Activated T-cell treated with anti-CD3 and anti-CD28 coated beads for 48 hours (primary cell): ENCODE results near the gene MCCD1.

ENCODE experiments used
- DNase-seq: peaks from one replicate; pipeline ENCODE4 v3.0.0-alpha.2; 2020; ENCODE audit warnings: low read depth

MCCD1 gene

DNA sequence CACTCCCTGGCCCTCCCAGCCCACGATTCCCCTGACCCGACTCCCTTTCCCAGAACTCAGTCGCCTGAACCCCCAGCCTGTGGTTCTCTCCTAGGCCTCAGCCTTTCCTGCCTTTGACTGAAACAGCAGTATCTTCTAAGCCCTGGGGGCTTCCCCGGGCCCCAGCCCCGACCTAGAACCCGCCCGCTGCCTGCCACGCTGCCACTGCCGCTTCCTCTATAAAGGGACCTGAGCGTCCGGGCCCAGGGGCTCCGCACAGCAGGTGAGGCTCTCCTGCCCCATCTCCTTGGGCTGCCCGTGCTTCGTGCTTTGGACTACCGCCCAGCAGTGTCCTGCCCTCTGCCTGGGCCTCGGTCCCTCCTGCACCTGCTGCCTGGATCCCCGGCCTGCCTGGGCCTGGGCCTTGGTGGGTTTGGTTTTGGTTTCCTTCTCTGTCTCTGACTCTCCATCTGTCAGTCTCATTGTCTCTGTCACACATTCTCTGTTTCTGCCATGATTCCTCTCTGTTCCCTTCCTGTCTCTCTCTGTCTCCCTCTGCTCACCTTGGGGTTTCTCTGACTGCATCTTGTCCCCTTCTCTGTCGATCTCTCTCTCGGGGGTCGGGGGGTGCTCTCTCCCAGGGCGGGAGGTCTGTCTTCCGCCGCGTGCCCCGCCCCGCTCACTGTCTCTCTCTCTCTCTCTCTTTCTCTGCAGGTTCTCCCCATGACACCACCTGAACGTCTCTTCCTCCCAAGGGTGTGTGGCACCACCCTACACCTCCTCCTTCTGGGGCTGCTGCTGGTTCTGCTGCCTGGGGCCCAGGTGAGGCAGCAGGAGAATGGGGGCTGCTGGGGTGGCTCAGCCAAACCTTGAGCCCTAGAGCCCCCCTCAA lies 43.5 kb downstream of the MCCD1 start, which contains the start of gene LTA:
Gene LTA (plus strand): TSS at position 249 of the 871 bp plus-strand sequence. CDS start 454 bp downstream, at position 703.
- DNase-seq = peak; percentile 79

DNA sequence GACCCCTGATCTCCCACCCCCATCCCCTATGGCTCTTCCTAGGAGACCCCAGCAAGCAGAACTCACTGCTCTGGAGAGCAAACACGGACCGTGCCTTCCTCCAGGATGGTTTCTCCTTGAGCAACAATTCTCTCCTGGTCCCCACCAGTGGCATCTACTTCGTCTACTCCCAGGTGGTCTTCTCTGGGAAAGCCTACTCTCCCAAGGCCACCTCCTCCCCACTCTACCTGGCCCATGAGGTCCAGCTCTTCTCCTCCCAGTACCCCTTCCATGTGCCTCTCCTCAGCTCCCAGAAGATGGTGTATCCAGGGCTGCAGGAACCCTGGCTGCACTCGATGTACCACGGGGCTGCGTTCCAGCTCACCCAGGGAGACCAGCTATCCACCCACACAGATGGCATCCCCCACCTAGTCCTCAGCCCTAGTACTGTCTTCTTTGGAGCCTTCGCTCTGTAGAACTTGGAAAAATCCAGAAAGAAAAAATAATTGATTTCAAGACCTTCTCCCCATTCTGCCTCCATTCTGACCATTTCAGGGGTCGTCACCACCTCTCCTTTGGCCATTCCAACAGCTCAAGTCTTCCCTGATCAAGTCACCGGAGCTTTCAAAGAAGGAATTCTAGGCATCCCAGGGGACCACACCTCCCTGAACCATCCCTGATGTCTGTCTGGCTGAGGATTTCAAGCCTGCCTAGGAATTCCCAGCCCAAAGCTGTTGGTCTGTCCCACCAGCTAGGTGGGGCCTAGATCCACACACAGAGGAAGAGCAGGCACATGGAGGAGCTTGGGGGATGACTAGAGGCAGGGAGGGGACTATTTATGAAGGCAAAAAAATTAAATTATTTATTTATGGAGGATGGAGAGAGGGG lies 44.7 kb downstream of the MCCD1 start:
- DNase-seq = no peak

DNA sequence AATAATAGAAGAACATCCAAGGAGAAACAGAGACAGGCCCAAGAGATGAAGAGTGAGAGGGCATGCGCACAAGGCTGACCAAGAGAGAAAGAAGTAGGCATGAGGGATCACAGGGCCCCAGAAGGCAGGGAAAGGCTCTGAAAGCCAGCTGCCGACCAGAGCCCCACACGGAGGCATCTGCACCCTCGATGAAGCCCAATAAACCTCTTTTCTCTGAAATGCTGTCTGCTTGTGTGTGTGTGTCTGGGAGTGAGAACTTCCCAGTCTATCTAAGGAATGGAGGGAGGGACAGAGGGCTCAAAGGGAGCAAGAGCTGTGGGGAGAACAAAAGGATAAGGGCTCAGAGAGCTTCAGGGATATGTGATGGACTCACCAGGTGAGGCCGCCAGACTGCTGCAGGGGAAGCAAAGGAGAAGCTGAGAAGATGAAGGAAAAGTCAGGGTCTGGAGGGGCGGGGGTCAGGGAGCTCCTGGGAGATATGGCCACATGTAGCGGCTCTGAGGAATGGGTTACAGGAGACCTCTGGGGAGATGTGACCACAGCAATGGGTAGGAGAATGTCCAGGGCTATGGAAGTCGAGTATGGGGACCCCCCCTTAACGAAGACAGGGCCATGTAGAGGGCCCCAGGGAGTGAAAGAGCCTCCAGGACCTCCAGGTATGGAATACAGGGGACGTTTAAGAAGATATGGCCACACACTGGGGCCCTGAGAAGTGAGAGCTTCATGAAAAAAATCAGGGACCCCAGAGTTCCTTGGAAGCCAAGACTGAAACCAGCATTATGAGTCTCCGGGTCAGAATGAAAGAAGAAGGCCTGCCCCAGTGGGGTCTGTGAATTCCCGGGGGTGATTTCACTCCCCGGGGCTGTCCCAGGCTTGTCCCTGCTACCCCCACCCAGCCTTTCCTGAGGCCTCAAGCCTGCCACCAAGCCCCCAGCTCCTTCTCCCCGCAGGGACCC lies 45.6 kb downstream of the MCCD1 start:
- DNase-seq = no peak

DNA sequence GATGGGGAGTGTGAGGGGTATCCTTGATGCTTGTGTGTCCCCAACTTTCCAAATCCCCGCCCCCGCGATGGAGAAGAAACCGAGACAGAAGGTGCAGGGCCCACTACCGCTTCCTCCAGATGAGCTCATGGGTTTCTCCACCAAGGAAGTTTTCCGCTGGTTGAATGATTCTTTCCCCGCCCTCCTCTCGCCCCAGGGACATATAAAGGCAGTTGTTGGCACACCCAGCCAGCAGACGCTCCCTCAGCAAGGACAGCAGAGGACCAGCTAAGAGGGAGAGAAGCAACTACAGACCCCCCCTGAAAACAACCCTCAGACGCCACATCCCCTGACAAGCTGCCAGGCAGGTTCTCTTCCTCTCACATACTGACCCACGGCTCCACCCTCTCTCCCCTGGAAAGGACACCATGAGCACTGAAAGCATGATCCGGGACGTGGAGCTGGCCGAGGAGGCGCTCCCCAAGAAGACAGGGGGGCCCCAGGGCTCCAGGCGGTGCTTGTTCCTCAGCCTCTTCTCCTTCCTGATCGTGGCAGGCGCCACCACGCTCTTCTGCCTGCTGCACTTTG lies 46.7 kb downstream of the MCCD1 start, which contains the start of gene TNF:
Gene TNF (plus strand): TSS at position 231 of the 567 bp plus-strand sequence. CDS start 177 bp downstream, at position 408.
- peak; percentile 80 for DNase-seq

DNA sequence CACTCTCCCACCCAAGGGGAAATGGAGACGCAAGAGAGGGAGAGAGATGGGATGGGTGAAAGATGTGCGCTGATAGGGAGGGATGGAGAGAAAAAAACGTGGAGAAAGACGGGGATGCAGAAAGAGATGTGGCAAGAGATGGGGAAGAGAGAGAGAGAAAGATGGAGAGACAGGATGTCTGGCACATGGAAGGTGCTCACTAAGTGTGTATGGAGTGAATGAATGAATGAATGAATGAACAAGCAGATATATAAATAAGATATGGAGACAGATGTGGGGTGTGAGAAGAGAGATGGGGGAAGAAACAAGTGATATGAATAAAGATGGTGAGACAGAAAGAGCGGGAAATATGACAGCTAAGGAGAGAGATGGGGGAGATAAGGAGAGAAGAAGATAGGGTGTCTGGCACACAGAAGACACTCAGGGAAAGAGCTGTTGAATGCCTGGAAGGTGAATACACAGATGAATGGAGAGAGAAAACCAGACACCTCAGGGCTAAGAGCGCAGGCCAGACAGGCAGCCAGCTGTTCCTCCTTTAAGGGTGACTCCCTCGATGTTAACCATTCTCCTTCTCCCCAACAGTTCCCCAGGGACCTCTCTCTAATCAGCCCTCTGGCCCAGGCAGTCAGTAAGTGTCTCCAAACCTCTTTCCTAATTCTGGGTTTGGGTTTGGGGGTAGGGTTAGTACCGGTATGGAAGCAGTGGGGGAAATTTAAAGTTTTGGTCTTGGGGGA lies 47.4 kb downstream of the MCCD1 start:
- DNase-seq = no peak

GRCh38 chr6:31576897-31577578 lies 48.3 kb downstream of the MCCD1 start:
- no peak for DNase-seq

DNA sequence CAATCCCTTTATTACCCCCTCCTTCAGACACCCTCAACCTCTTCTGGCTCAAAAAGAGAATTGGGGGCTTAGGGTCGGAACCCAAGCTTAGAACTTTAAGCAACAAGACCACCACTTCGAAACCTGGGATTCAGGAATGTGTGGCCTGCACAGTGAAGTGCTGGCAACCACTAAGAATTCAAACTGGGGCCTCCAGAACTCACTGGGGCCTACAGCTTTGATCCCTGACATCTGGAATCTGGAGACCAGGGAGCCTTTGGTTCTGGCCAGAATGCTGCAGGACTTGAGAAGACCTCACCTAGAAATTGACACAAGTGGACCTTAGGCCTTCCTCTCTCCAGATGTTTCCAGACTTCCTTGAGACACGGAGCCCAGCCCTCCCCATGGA lies 48.8 kb downstream of the MCCD1 start:
- DNase-seq = no peak

- DNase-seq = no peak
Measured at GRCh38 chr6:31578184-31579118, 49.7 kb downstream of the MCCD1 start.

DNA sequence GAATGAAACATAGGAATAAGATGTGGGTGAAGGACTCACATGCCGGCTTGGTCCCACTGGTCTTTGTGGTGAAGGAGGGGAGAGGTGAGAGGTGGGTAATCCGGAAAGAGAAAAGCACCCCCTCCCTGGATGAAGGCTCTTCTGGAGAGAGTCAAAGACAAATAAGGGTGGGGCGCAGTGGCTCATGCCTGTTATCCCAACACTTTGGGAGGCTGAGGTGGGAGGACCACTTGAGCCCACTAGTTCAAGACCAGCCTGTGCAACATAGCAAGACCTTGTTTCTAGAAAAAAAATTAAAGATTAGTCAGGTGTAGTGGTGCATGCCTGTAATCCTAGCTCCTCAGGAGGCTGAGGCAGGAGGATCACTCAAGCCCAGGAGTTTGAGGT lies 50.4 kb downstream of the MCCD1 start:
- no peak for DNase-seq
